Ishikawa (cell line): ENCODE measurements around the gene HCFC1R1.

Experiments used
- CEBPB ChIP-seq: IDR thresholded peaks from 2 replicates; pipeline ENCODE4 v1.6.1; 2012
- TAF1 ChIP-seq: IDR thresholded peaks from 2 replicates; pipeline ENCODE4 v1.6.1; 2012; ENCODE audit warnings: low read depth, mild to moderate bottlenecking
- TCF12 ChIP-seq: IDR thresholded peaks from 2 replicates; pipeline ENCODE4 v1.6.1; 2012; ENCODE audit warnings: low read depth
- YY1 ChIP-seq: IDR thresholded peaks from 2 replicates; pipeline ENCODE4 v1.6.1; 2012; ENCODE audit warnings: low read depth

DNA sequence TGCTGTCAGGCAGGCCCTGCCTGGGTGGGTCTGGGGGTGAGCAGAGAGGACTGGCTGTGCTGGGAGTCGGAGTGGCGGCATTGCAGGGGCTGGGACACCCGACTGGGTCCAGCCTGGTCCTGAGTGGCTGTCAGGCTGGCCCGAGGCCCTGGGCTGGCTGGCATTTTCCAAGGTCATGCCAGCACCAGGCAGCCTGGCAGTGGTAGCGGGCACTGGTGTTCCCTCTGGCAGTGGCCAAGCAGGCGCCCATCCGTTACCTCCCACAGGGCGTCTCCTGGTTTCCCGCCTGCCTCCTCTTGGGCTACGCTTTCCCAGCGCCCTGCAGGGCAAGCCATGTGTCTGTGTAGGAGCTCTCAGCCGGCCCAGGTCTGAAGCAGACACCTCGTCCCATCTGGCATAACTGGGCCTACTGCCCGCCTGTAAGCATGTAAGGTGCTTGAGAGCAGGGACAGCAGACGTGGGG lies 37.8 kb downstream of the HCFC1R1 start:
- TF ChIP-seq TCF12 (no peak), TAF1 (no peak), CEBPB (no peak), YY1 (no peak)
